Left ventricle myocardium inferior (tissue), 1 donor: ENCODE results near the gene RAD51B. TPM values are rescaled to one million over a fixed set of nuclear protein-coding genes. Genes with fewer than 3 reads are reported as not detected.

ENCODE experiments used
- DNase-seq: peaks from one replicate; pipeline ENCODE4 v3.0.0-alpha.2; 2020
- H3K27ac ChIP-seq: fragments of 200-600 bp; replicated peaks from 2 replicates; pipeline ENCODE4 v1.8.0; 2021
- H3K27me3 ChIP-seq: fragments of 200-600 bp; 2 replicates; pipeline ENCODE4 v1.8.0; 2021; ENCODE audit warnings: low read depth
- H3K36me3 ChIP-seq: fragments of 200-600 bp; 2 replicates; pipeline ENCODE4 v1.8.0; 2021
- H3K4me1 ChIP-seq: fragments of 200-600 bp; 2 replicates; pipeline ENCODE4 v1.8.0; 2021
- H3K4me3 ChIP-seq: fragments of 200-600 bp; 2 replicates; pipeline ENCODE4 v1.8.0; 2021; ENCODE audit warnings: mild to moderate bottlenecking, moderate library complexity
- H3K9me3 ChIP-seq: fragments of 200-600 bp; replicated peaks from 2 replicates; pipeline ENCODE4 v1.8.0; 2021
- CTCF ChIP-seq: fragments of 200-600 bp; IDR thresholded peaks from 2 replicates; pipeline ENCODE4 v1.8.0; 2021; ENCODE audit warnings: antibody characterized with exemption, mild to moderate bottlenecking, borderline replicate concordance
- intact Hi-C: fragments of 100-400 bp; cut with micrococcal nuclease; formaldehyde crosslinking; loops from one replicate; pipeline ENCODE4 v1.11.0; 2022
- total RNA-seq: library from RNA; stranded (reverse); fragmentation: NEBNext Ultra II Directional; extraction: Animal tissue kit (Norgen Biotek cat#: 25700); gene quantifications from one replicate; pipeline ENCODE4 v1.2.1, GENCODE V29; 2021
- donor health status: DM: no; HTN: yes; CAD: no; lungs with severe emphysema.

Gene RAD51B
- total RNA-seq, 1 donor from 2014 or later: 2.4 TPM

- H3K9me3 ChIP-seq: peaks cover 5% of the 10 kb centered on the region
- peaks cover under 1% of the 10 kb centered on the region for H3K4me1 ChIP-seq
- TF ChIP-seq CTCF: no peak
- DNase-seq: no peak
- H3K36me3 ChIP-seq: no peaks in the 10 kb centered on the region
- no peaks in the 10 kb centered on the region for H3K27me3 ChIP-seq
- no peak overlapping the region for H3K27ac ChIP-seq
- intact Hi-C loops: no loop called here
- no peak overlapping the region for H3K4me3 ChIP-seq
Measured at GRCh38 chr14:68744613-68745012, 925.0 kb downstream of the RAD51B start.

- Histone ChIP-seq H3K27me3 (no peaks in the 10 kb centered on the region), H3K9me3 (no peaks in the 10 kb centered on the region), H3K36me3 (no peaks in the 10 kb centered on the region), H3K27ac (no peak overlapping the region), H3K4me1 (peaks cover 9% of the 10 kb centered on the region), H3K4me3 (no peak overlapping the region)
- no peak for DNase-seq
- intact Hi-C loops: no loop called here
- TF ChIP-seq CTCF: no peak
Measured at GRCh38 chr14:68747393-68747792, 927.8 kb downstream of the RAD51B start.

GRCh38 chr14:68748260-68748659 lies 928.7 kb downstream of the RAD51B start:
- intact Hi-C loops: no loop called here

GRCh38 chr14:68748691-68749090 lies 929.1 kb downstream of the RAD51B start:
- no peak for DNase-seq
- intact Hi-C loops: no loop called here

More at GRCh38 chr14:68748260-68748659, 928.7 kb downstream of the RAD51B start:
- H3K36me3 ChIP-seq: no peaks in the 10 kb centered on the region
- no peaks in the 10 kb centered on the region for H3K9me3 ChIP-seq
- no peak for DNase-seq
- H3K27ac ChIP-seq: no peak overlapping the region
- H3K27me3 ChIP-seq: no peaks in the 10 kb centered on the region
- no peak overlapping the region for H3K4me3 ChIP-seq
- no peak for TF ChIP-seq CTCF
- peaks cover 10% of the 10 kb centered on the region for H3K4me1 ChIP-seq

GRCh38 chr14:68749487-68750475 lies 930.2 kb downstream of the RAD51B start:
- intact Hi-C loops: no loop called here
- H3K4me3 ChIP-seq: no peak overlapping the region
- H3K27me3 ChIP-seq: no peaks in the 10 kb centered on the region
- peaks cover 14% of the 10 kb centered on the region for H3K4me1 ChIP-seq
- TF ChIP-seq CTCF: no peak
- no peak overlapping the region for H3K27ac ChIP-seq
- no peak for DNase-seq
- H3K36me3 ChIP-seq: no peaks in the 10 kb centered on the region
- no peaks in the 10 kb centered on the region for H3K9me3 ChIP-seq

More at GRCh38 chr14:68748691-68749090, 929.1 kb downstream of the RAD51B start:
- H3K27ac ChIP-seq: no peak overlapping the region
- H3K36me3 ChIP-seq: no peaks in the 10 kb centered on the region
- H3K27me3 ChIP-seq: no peaks in the 10 kb centered on the region
- H3K4me1 ChIP-seq: peaks cover 10% of the 10 kb centered on the region
- TF ChIP-seq CTCF: no peak
- H3K9me3 ChIP-seq: no peaks in the 10 kb centered on the region
- no peak overlapping the region for H3K4me3 ChIP-seq
